ENCODE results near the gene PURA.

Gene PURA

DNA sequence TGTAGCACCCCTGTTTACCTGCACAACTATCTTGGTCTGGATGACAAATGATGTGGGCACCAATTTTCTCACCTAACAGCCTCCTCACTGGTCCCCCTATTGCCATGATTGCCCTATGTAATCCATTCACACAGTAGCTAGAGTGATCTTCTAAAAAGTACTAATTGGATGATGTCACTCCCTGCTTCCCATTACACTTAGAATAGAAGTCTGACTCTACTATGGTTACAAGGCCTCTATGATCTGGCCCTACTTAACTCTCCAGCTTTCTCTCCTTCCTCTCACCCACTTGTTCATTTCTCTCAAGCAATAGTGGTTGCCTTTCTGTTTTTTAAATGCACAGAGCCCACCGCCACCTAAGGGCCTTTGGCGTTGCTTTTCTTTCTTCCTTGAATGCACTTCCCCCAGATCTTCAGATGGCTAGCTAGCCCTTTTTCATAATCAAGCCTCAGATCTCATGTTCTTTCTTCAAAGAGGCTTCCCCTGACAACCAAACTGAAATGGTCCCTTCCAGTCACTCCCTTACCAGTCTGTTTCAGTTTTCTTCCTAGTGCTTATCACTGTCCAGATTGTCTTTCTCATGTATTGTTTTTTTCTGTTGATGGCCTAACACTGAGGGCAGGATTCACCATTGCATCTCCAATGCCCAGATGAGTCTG is 20.5 kb downstream of the PURA start:
- H3K4me3 ChIP-seq, result no peak overlapping the region
- TF ChIP-seq, protein P1, sequence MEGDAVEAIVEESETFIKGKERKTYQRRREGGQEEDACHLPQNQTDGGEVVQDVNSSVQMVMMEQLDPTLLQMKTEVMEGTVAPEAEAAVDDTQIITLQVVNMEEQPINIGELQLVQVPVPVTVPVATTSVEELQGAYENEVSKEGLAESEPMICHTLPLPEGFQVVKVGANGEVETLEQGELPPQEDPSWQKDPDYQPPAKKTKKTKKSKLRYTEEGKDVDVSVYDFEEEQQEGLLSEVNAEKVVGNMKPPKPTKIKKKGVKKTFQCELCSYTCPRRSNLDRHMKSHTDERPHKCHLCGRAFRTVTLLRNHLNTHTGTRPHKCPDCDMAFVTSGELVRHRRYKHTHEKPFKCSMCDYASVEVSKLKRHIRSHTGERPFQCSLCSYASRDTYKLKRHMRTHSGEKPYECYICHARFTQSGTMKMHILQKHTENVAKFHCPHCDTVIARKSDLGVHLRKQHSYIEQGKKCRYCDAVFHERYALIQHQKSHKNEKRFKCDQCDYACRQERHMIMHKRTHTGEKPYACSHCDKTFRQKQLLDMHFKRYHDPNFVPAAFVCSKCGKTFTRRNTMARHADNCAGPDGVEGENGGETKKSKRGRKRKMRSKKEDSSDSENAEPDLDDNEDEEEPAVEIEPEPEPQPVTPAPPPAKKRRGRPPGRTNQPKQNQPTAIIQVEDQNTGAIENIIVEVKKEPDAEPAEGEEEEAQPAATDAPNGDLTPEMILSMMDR (IDR thresholded peaks at IDR 0.05), result no peak

DNA sequence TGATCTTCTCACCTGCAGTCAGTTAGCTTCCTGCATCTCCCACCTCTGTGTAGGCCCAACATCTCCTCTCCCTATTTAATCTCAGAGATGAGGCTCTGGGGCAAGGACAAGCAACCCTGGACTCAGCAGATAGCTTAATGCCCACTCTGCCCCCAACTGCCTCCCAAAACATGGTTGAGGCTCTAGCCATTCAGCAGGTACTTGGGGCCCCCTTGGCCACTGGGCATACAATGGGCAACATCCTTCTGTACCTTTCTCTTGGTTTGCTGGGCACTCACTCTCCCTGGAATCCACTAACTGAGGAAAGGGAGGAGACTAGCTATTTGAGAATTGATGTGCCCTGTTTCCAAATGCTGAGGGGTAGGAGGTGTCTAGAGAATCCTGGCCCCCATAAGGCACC is 21.2 kb downstream of the PURA start:
- DNase-seq (ENCODE audit: low spot score), result no peak
- H3K4me3 ChIP-seq, result no peak overlapping the region
- no peak overlapping the region for H3K27ac ChIP-seq
- TF ChIP-seq, protein P1 (IDR thresholded peaks at IDR 0.05), result no peak

More for the DNA sequence above, 20.5 kb downstream of the PURA start:
- H3K27ac ChIP-seq, result no peak overlapping the region
- no peak for DNase-seq (ENCODE audit: low spot score)

DNA sequence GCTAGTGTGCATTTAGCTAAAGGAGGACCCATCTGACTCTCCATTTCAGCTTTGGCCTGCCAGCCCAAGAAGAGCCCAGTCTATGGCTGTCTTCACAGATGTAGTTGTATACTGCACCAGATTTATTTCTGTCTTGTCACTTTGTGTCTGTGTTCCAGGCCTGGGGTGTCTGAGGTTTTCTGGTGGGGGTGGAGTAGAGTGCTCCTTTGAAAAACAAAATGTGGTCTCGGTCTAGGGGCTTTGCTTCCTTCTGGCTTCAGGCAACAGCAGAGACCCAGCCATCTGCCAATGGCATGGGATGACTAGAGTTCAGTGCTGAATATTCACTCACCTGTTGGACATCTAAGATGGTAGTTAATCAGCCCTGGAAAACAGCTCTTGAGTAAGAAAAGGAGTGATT is 22.7 kb downstream of the PURA start:
- Histone ChIP-seq H3K27ac (no peak overlapping the region), H3K4me3 (no peak overlapping the region)
- no peak for DNase-seq (ENCODE audit: low spot score)
- TF ChIP-seq, protein P1 (IDR thresholded peaks at IDR 0.05), result no peak

DNA sequence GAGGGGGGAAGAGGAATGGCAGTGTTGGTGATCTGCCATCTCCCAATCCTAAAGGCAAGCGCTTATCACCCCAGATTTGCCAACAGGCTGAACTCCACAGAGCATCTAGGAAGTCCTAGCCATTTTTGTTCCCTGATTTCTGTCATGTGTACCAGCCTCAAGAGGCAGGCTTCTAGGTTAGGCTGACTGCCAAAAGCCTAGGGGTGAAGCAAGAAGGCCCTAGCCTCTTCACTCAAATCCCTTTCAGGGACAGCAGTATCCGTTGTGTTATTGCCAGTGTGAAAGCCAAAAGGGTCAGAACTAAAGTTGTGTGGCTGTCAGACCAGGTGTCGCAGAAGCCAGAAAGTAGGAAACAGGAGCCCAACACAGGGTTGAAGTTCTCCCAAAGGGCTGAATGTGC is 26.5 kb downstream of the PURA start:
- H3K27ac ChIP-seq, result no peak overlapping the region
- TF ChIP-seq, protein P1 (IDR thresholded peaks at IDR 0.05), result no peak
- DNase-seq (ENCODE audit: low spot score), result no peak
- H3K4me3 ChIP-seq, result no peak overlapping the region

DNA sequence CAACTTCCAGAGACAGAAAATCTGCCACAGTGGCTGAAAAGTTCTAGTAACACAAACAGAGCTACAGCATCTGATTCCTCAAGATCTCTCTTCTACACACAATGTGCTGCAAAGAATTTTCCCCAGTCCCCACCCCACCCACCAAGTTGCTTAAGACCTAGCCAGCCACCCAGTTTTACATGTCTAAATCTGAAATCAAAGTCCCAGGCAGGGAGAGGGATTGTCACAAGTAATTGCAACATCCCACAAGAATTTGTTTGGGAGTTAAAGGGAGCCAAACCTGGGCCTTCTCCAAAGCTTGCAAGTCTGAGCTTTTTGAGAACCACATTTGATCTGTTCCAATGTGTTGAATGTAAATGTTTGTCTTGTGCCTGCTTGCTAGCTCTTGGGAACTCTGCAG is 27.3 kb downstream of the PURA start:
- Histone ChIP-seq H3K27ac (no peak overlapping the region), H3K4me3 (no peak overlapping the region)
- no peak for DNase-seq (ENCODE audit: low spot score)
- TF ChIP-seq, protein P1 (IDR thresholded peaks at IDR 0.05), result no peak

DNA sequence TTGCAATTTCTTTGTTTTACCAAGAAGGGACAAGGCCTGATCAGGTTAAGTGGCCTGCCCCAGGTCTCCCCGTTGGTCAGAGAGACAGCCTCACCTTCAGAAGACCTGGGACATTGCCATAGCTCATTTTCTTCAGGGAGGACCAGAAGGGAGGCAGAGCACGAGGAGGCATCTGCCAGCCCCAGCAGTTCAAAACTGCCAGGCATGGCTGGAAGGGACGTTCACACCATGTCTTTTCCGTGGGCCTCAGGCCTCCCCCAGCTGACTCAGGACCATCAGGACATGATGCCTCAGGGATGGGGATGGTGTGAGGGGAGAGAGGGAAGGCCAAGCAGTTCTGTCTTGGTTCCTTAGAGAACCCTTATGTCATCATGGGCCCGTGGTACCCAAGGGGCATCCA is 28.3 kb downstream of the PURA start:
- no peak for DNase-seq (ENCODE audit: low spot score)
- Histone ChIP-seq H3K4me3 (no peak overlapping the region), H3K27ac (no peak overlapping the region)
- TF ChIP-seq, protein P1 (IDR thresholded peaks at IDR 0.05), result no peak

DNA sequence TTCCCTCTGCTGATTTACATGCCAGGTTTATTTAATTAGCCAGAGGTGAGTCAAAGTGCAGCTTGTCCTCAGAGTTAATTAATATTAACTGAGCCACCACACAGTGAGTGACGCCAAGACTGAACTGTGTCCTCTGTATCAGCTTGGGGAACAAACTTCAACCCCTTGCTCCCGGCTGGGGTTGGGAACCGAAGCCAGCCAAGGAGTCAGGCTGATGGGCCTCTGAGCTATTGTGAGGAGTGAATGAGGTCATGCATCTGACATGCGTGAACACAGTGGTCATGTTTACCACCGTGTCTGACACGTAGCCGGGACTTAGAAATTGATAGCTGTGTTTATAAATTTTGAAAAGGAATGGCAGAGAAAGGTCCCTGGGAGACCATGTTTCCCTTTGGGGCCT is 28.9 kb downstream of the PURA start:
- TF ChIP-seq, protein P1 (IDR thresholded peaks at IDR 0.05), result no peak
- Histone ChIP-seq H3K27ac (no peak overlapping the region), H3K4me3 (no peak overlapping the region)
- DNase-seq (ENCODE audit: low spot score), result no peak
